NT2/D1 (cell line): ENCODE data around the gene MAML3.

Source experiments
- DNase-seq: peaks from one replicate; pipeline ENCODE4 v3.0.0-alpha.2; 2011; ENCODE audit warnings: low read depth, low spot score
- H3K27me3 ChIP-seq: 2 replicates; pipeline ENCODE4 v1.6.0; 2011; ENCODE audit warnings: mild to moderate bottlenecking; ENCODE audit not compliant: insufficient read length, insufficient read depth
- H3K36me3 ChIP-seq: 2 replicates; pipeline ENCODE4 v1.6.1; 2011; ENCODE audit warnings: mild to moderate bottlenecking, low read length, mixed read lengths; ENCODE audit not compliant: insufficient read depth, insufficient read length
- H3K4me1 ChIP-seq: 2 replicates; pipeline ENCODE4 v1.5.1; 2011; ENCODE audit not compliant: insufficient read depth, insufficient read length
- H3K4me3 ChIP-seq: 2 replicates; pipeline ENCODE4 v1.5.1; 2011; ENCODE audit warnings: low read depth; ENCODE audit not compliant: insufficient read length
- H3K9ac ChIP-seq: 2 replicates; pipeline ENCODE4 v1.6.0; 2011; ENCODE audit warnings: low read depth; ENCODE audit not compliant: insufficient read length
- H3K9me3 ChIP-seq: 2 replicates; pipeline ENCODE4 v1.5.1; 2011; ENCODE audit warnings: mild to moderate bottlenecking, low read length; ENCODE audit not compliant: insufficient read depth
- SUZ12 ChIP-seq: IDR thresholded peaks from 2 replicates; pipeline ENCODE4 v1.6.1; 2011; ENCODE audit not compliant: insufficient read length, insufficient read depth; ENCODE audit errors: extremely low read depth
- YY1 ChIP-seq: IDR thresholded peaks from 2 replicates; pipeline ENCODE4 v1.6.1; 2011; ENCODE audit not compliant: insufficient read length, insufficient read depth
- ZNF274 ChIP-seq: IDR thresholded peaks from 2 replicates; pipeline ENCODE4 v1.6.1; 2011; ENCODE audit warnings: mild to moderate bottlenecking, low read depth, low read length

MAML3 gene

DNA sequence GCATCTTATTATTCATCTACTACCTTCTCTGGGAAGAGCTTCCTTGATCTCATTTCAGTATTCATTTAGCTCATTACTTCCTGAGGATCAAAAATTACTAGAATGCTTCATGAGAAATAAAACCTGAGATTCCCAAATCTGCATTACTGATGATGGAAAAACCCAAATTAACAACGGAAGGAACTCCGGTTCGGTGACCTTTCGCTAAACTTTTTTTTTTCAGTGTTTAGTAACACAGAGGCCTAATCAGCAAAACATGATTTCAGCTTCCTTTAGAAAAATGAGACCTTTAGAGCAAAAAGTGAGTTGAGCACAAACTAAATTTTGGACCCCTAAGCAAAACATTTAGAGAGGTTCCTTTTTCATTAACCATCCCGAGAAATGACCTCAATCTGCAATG, 229.2 kb downstream of the MAML3 start:
- no peak for TF ChIP-seq ZNF274
- no peak for TF ChIP-seq SUZ12
- no peak for TF ChIP-seq YY1
- Histone ChIP-seq H3K4me1 (peaks cover 5% of the 10 kb centered on the region), H3K4me3 (no peak overlapping the region), H3K9ac (no peak overlapping the region), H3K36me3 (no peaks in the 10 kb centered on the region), H3K27me3 (no peaks in the 10 kb centered on the region), H3K9me3 (no peaks in the 10 kb centered on the region)
- no peak for DNase-seq

DNA sequence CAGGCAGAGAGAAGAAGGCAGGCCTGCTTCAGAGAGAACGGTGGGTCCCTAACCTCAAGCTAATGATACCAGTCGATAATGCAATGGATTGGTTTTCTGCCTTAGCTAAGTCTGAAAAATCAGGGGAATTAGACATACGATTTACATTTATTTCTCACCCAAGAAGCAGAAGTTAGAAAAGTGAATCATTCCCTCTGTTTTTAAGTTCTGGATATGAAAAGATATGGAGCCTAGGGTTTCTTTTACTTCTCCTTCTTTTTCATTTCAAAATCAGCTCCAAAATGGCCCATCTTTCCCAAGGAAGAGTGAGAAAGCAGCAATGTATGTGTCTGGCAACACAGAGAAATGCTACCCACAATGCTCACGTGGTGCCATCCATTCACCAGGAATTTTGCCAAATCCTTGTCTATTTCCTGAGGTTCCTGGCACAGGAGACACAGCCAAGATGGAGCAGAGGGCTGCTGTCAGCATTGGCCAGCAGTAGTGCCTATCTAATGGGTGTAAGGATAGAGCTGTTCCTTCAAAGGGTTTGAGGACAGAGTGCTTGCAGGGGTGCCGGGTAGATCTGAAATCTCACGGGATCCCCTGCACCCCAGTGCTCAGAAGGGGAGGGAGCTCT, 231.5 kb downstream of the MAML3 start:
- Histone ChIP-seq H3K36me3 (no peaks in the 10 kb centered on the region), H3K4me1 (peaks cover 5% of the 10 kb centered on the region), H3K27me3 (no peaks in the 10 kb centered on the region), H3K4me3 (no peak overlapping the region), H3K9ac (no peak overlapping the region), H3K9me3 (no peaks in the 10 kb centered on the region)
- DNase-seq, result no peak
- TF ChIP-seq YY1, result no peak
- TF ChIP-seq SUZ12, result no peak
- TF ChIP-seq ZNF274, result no peak

DNA sequence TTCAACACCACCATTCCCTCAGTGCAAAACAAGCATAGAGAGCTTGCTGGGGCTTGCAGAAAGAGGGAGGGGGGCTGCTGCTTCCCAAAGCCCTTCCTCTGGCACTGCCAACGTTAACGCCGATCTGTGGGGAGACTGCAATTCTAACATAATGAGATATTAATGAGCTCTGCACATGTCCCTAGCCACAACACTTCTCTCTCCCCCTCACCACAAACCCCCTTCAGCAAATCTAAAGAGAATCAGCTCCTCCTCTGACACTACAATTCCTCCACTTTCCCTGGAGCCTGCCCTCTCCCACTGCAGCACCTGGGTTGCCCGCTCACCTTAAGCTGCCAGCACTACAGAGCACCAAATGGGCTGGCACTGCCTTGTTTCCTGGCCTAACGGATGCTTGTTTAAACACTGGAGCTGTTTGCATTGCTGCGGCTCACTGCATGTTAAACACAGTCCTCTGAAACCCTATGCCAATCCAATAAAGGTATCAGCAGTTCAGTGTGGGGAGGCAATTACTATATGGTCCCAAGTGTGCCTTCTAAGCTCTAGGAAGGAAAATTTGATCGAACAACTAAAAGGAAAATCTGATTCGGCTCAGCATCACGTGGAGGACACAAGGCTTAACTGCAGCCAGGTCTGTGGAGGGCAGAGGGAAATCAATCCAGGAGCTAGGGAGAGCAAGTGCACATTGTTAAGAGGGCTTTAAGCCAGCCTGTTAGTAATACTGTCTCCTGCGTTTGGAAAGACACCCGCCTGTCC, 232.4 kb downstream of the MAML3 start:
- Histone ChIP-seq H3K4me1 (peaks cover 5% of the 10 kb centered on the region), H3K27me3 (no peaks in the 10 kb centered on the region), H3K4me3 (no peak overlapping the region), H3K9me3 (no peaks in the 10 kb centered on the region), H3K9ac (no peak overlapping the region), H3K36me3 (no peaks in the 10 kb centered on the region)
- no peak for DNase-seq
- TF ChIP-seq SUZ12 (no peak), ZNF274 (no peak), YY1 (no peak)

DNA sequence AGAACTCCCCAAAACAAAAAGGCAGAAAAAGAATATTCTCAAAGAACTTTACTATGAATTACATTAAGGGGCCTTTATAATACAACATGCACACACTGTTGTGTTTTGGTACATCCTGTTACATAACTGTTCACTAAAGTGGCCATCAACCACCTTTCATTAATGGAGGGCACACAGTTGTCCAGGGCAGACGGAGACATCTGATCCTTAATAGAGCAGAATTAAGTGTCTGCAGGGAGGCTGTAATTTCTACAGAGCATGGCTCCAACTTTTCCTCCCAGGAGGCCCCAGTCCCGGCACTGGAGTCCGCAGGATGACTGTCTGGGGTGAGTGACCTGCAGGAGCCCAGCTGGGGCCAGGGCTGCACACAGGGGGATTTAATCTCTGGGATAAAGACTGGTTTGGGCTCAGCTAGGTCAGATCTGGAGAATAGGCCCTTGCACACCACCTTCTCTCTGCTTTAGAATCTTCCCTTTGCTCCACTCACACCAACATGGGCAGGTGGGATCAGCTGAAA, 233.4 kb downstream of the MAML3 start:
- DNase-seq, result no peak
- TF ChIP-seq YY1 (no peak), SUZ12 (no peak), ZNF274 (no peak)
- H3K4me1 ChIP-seq, result peaks cover 5% of the 10 kb centered on the region
- no peaks in the 10 kb centered on the region for H3K36me3 ChIP-seq
- no peak overlapping the region for H3K9ac ChIP-seq
- H3K27me3 ChIP-seq, result no peaks in the 10 kb centered on the region
- H3K9me3 ChIP-seq, result no peaks in the 10 kb centered on the region
- no peak overlapping the region for H3K4me3 ChIP-seq

DNA sequence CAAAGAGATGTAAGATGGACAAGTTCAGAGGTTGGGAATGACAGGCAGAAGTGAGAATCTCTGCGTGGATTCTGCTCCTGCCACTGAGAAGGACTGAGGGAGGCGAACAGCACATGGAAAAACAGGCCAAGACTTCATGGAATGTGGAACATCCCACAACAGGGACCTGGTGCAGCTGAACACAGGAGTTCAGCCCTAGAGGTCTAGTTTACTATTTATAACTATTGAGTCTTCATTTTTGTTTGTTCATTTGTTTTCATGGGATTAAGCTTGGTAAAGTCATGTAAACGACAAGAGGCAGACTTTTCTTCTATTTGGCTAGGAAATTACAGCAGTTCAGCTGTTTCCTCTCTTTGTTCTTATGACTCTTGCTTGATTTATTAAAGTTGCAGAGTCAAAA, 234.5 kb downstream of the MAML3 start:
- Histone ChIP-seq H3K27me3 (no peaks in the 10 kb centered on the region), H3K36me3 (no peaks in the 10 kb centered on the region), H3K4me3 (no peak overlapping the region), H3K9me3 (no peaks in the 10 kb centered on the region), H3K9ac (no peak overlapping the region), H3K4me1 (peaks cover 5% of the 10 kb centered on the region)
- DNase-seq, result no peak
- TF ChIP-seq SUZ12 (no peak), YY1 (no peak), ZNF274 (no peak)

DNA sequence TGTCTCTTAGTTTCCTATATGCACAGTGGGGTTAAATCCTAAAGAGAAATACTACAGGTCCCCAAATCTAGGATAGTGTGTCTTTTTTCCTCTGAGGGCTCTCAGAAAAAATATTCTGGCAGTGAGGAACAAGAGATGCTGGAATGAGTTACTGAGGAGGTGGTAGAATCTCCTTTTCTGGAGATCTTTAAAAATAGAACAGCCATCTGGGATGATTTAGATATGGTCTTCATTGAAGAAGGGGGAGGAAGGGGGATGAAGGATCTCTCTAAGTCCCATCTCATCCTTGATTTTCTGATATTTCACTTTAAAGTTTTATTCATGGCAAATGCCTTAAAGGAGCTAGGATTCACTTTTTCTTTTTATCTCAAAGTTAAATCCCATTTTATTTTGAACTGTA, 235.0 kb downstream of the MAML3 start:
- Histone ChIP-seq H3K9ac (no peak overlapping the region), H3K4me1 (peaks cover 5% of the 10 kb centered on the region), H3K9me3 (no peaks in the 10 kb centered on the region), H3K36me3 (no peaks in the 10 kb centered on the region), H3K4me3 (no peak overlapping the region), H3K27me3 (no peaks in the 10 kb centered on the region)
- DNase-seq, result no peak
- TF ChIP-seq SUZ12, result no peak

DNA sequence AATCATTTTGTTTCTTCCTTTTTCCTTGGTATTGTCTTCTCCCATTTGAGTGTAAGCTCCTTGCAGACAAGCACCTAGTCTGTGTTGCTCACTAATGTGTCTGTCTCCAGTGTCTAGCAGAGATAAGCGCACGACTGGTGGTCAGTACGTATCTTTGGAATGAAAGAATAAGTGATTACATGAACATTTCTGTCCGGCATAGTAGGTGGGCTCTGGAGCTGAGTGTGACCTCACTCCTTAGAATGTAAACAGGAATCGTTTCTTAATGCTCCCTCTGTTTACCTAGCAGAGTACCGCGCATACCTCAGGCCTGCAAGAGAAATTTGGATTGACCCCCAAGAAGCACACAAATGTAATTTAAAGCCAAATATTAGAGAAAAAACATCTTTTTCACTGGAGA, 235.4 kb downstream of the MAML3 start:
- H3K9me3 ChIP-seq, result no peaks in the 10 kb centered on the region
- H3K9ac ChIP-seq, result no peak overlapping the region
- no peaks in the 10 kb centered on the region for H3K27me3 ChIP-seq
- peaks cover 5% of the 10 kb centered on the region for H3K4me1 ChIP-seq
- H3K36me3 ChIP-seq, result no peaks in the 10 kb centered on the region
- DNase-seq, result no peak
- TF ChIP-seq SUZ12 (no peak), YY1 (no peak), ZNF274 (no peak)
- H3K4me3 ChIP-seq, result no peak overlapping the region
